Stimulated activated memory B cell treated with anti-CD40 and anti-IgM and Interleukin-4, amounts not matched to agents 10 μg/mL and 1 μg/mL and 100 μg/mL, for 72 hours (primary cell): ENCODE data around the gene ZDHHC8.
"Not testable (repeated sequence)": the region's sequence is repeated elsewhere in the genome, so short reads cannot be mapped to it uniquely, and the experiment has no call there.

Experiments used
- ATAC-seq: fragments of 150-1000 bp; cut with Tn5 transposase; 2 replicates; pipeline ENCODE4 v1.10.0; 2021
- H3K27ac Mint-ChIP-seq: one replicate; pipeline ENCODE4 v1.8.0; 2022; ENCODE audit warnings: mild to moderate bottlenecking, mixed read lengths
- H3K27me3 Mint-ChIP-seq: one replicate; pipeline ENCODE4 v1.8.0; 2022; ENCODE audit warnings: mixed read lengths
- H3K36me3 Mint-ChIP-seq: one replicate; pipeline ENCODE4 v1.8.0; 2022; ENCODE audit warnings: mixed read lengths
- H3K4me1 Mint-ChIP-seq: one replicate; pipeline ENCODE4 v1.8.0; 2022; ENCODE audit warnings: mixed read lengths
- H3K4me3 Mint-ChIP-seq: one replicate; pipeline ENCODE4 v1.8.0; 2022; ENCODE audit warnings: mild to moderate bottlenecking, moderate library complexity, mixed read lengths
- H3K9me3 Mint-ChIP-seq: one replicate; pipeline ENCODE4 v1.8.0; 2022; ENCODE audit warnings: mixed read lengths

Gene ZDHHC8

DNA sequence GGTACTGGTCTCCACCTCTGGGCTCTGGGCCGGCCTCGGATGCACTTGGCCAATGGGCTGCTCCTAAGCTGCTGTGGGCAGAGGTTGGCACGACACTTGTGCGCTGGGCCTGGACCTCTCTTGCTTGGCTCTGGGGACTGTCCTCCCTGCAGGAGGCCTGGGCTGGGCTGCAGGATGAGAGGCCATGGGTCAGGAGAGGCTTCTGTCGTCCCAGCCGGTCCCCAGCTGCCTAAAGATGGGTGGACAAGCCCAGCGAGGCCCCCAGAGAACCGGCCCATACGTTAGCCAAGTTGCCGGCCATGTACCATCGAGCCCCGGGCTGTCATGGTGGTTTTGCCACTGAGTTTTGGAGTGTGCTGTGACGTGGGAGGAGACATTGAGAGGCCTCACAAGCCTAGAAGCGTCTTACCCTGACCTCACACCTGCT, 20.9 kb downstream of the ZDHHC8 start:
- Mint-ChIP-seq H3K36me3 (no peaks in the 10 kb centered on the region), H3K4me3 (no peak overlapping the region), H3K27ac (no peak overlapping the region), H3K27me3 (peaks cover 33% of the 10 kb centered on the region), H3K9me3 (no peaks in the 10 kb centered on the region), H3K4me1 (peaks cover 7% of the 10 kb centered on the region)
- no peak for ATAC-seq

DNA sequence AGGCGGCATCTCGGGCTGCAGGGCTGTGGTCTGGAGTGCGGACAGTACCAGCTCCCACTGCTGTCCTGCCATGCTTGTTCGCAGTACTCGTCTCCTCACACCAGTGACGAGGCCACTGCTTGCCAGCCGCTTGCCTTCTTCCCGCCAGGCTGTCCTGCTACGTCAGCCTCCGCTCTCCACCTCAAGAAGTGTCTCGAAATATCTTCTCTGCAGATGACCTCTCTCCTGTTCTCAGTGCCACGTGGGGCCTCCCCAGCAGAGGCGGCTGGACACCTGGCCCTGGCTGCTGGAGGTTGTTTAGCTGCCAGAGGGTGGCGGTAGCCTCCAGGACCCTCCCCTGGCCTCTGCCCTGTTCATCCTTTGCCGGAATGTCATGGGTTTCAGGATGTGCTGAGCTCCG, 22.3 kb downstream of the ZDHHC8 start:
- H3K27ac Mint-ChIP-seq = no peak overlapping the region
- H3K27me3 Mint-ChIP-seq = peaks cover 48% of the 10 kb centered on the region
- H3K36me3 Mint-ChIP-seq = no peaks in the 10 kb centered on the region
- H3K9me3 Mint-ChIP-seq = no peaks in the 10 kb centered on the region
- peaks cover 7% of the 10 kb centered on the region for H3K4me1 Mint-ChIP-seq
- H3K4me3 Mint-ChIP-seq = no peak overlapping the region
- ATAC-seq = no peak

DNA sequence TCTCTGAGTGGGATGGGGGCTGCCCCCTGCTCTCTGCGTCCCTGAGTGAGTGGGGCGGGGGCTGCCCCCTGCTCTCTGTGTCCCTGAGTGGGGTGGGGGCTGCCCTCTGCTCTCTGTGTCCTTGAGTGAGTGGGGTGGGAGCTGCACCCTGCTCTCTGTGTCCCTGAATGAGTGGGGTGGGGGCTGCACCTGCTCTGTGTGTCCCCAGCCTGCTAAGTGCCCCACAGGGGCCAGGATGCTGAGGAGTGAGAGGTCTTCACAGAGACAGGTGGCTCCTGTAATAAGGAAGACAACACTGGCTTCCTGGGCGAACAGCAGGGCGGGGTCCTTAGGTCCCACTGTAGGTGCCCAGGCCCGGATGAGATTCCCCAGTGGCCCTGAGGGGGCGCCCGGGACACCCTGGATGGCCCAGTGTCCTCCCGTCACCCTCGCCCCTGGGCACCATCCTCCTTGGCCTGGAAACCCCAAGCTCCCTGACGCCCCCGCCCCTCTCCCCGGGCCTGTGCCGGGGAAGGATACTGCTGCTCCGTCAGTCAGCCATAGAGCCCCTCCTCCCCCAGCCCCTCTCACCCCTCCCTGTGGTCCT, 23.1 kb downstream of the ZDHHC8 start:
- Mint-ChIP-seq H3K4me3 (no peak overlapping the region), H3K4me1 (peaks cover 7% of the 10 kb centered on the region), H3K27me3 (peaks cover 55% of the 10 kb centered on the region), H3K36me3 (no peaks in the 10 kb centered on the region), H3K27ac (no peak overlapping the region), H3K9me3 (no peaks in the 10 kb centered on the region)
- ATAC-seq = no peak

DNA sequence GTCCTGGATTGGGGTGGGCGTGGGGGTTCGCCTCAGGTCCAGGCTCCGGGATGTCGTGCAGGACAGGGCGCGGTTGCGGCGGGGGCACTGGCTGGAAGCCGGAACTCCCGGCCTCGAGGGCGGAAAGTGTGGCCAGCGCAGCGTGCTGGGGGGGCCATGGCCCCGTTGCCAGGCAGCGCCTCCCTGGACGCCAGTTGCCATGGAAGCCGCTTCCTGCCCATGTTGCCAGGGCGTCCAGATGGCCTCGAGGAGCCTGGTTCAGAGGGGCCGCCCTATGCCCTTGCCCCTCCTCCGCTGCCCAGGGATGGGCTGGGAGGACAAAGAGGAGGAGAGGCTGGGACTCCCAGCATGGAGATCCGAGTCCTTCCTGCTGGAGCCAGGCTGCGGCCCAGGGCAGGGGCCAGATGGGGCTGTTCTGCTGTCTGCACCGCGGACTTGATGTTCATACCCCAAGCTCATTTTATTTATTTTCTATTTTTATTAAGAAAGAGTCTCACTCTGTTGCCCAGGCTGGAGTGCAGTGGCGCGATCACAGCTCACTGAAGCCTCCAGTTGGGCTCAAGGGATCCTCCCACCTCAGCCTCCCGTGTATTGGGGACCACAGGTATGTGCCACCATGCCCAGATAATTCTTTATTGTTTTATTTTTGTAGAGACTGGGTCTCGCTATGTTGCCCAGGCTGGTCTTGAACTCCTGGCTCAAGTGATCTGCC, 23.9 kb downstream of the ZDHHC8 start:
- H3K27me3 Mint-ChIP-seq = peaks cover 63% of the 10 kb centered on the region
- H3K27ac Mint-ChIP-seq = no peak overlapping the region
- H3K4me3 Mint-ChIP-seq = no peak overlapping the region
- peaks cover 7% of the 10 kb centered on the region for H3K4me1 Mint-ChIP-seq
- ATAC-seq = no peak
- no peaks in the 10 kb centered on the region for H3K9me3 Mint-ChIP-seq
- H3K36me3 Mint-ChIP-seq = no peaks in the 10 kb centered on the region

DNA sequence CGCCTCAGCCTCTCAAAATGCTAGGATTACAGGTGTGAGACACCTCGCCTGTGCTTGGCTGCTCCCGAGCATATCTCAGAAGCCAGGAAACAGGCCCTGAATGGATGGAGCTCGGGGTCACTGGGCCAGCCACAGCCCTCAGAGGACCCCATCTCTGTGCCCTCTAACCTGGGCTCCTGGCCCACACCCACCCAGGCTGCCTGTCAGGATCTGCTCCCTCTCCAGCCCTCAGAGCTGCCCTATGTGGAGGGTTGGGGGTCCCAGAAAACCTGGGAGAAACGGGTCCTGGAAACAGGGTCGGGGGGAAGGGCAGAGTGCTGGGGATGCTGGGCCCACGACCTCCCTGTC, 24.4 kb downstream of the ZDHHC8 start:
- no peak overlapping the region for H3K4me3 Mint-ChIP-seq
- no peak for ATAC-seq
- H3K9me3 Mint-ChIP-seq = no peaks in the 10 kb centered on the region
- H3K27ac Mint-ChIP-seq = no peak overlapping the region
- H3K36me3 Mint-ChIP-seq = no peaks in the 10 kb centered on the region
- peaks cover 64% of the 10 kb centered on the region for H3K27me3 Mint-ChIP-seq
- peaks cover 7% of the 10 kb centered on the region for H3K4me1 Mint-ChIP-seq

DNA sequence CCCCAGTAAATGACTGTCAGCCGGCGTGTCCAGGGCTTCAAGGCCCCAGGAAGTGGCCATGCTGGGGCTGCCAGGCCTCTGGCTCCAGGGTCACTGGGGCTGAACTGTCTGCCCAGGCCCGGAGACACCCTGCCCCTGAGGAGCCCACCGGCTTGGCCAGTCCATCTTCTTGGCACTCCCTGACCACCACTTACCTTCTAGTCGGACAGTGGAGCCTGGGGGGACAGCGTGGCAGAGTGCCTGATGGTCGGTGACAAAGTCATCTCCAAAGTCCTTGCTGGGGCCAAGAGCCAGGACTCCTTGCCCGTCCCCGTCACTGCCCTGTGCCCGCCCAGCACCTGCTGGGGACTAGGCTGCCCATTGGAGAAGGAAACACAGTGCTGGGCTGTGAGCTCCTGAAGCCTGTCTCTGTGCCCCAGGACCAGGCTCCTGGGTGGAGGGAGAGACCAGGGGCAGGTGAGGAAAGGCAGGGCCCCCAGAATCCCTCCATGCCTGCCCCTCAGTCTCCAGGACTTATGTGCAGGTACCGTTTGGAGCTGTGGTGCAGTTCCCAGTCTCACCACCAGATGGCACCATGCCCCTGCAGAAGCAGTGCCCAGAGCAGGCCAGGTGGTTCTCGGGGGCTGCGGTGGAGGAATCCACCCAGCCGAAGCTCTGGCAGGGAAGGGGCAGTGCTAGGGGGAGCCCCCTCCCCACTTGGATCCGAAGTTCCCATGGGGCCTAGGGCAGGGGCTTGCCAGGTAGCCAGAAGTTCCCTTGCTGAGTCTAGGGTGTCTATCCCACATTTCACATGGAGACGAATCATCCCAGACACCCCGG, 25.2 kb downstream of the ZDHHC8 start:
- H3K4me3 Mint-ChIP-seq = no peak overlapping the region
- ATAC-seq = peak; percentile 72
- peaks cover 64% of the 10 kb centered on the region for H3K27me3 Mint-ChIP-seq
- no peaks in the 10 kb centered on the region for H3K36me3 Mint-ChIP-seq
- H3K9me3 Mint-ChIP-seq = peaks cover under 1% of the 10 kb centered on the region
- peaks cover 7% of the 10 kb centered on the region for H3K4me1 Mint-ChIP-seq
- no peak overlapping the region for H3K27ac Mint-ChIP-seq

DNA sequence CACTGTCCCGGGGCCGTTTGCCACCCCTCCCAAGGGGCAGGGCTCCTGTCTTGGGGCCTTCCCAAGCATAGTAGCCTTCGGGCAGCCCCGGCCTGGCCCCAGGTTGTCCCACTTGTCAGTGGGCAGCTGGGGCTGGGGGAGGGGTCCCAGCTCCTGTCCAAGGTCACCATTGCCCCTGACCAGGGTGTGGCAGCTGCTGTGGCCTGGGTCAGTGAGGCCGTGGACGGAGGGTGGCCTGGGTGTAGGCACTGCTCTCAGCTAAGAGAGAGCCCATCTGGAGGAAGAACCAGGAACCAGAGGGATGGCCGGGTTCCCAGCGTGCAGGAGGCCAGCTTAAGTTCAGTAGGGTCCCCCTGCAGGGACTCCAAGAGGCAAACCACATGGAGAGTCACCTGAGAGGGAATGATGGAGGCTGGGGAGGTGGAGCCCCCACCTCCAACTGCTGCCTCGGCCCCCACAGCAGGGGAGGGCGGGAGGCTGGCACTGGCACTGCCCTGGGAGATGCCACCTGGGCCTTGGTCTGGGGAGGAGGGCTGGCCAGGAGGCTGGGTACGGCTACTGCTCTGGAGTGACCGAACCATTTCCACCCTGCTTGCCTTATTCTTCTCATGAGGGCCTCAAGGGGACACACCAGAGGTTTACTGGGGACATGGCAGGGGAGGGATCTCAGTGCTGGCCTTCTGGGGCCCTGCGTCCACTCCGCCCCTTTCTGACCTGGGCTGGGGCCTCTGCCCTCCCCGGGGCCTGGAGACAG, 26.0 kb downstream of the ZDHHC8 start:
- no peaks in the 10 kb centered on the region for H3K36me3 Mint-ChIP-seq
- H3K4me3 Mint-ChIP-seq = no peak overlapping the region
- H3K4me1 Mint-ChIP-seq = peaks cover 7% of the 10 kb centered on the region
- peaks cover 64% of the 10 kb centered on the region for H3K27me3 Mint-ChIP-seq
- no peak overlapping the region for H3K27ac Mint-ChIP-seq
- no peak for ATAC-seq
- peaks cover 6% of the 10 kb centered on the region for H3K9me3 Mint-ChIP-seq

DNA sequence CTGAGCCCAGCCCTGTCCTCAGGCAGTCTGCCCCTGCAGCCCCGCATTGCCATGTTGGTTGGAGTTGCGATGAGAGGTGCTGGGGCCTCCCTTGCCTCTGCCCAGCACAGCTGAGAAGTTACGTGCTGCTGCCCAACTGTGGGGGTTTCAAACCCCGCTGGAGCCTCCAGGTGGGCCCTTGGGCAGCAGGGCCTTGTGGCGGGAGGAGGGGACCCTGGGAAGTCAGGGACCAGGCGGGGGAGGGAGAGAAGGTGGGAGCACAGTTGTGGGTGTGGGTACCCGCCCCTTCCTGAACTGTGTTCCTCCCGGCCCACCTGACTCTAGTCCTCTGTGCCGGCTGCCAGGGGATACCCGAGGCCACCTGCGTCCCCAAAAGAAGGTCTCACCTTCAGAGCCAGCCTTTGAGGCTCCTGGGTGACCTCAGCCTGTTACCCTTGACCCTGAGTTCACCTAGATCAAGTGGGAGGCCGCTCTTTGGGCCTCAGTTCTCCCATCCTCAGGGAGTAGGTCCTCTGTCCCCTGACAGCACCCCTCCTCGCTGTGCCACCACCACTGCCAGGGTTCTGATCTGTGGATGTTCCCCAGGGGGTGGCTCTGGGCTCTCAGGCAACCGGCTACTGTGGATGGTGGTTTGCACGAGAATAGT, 26.9 kb downstream of the ZDHHC8 start:
- Mint-ChIP-seq H3K27ac (no peak overlapping the region), H3K9me3 (peaks cover 6% of the 10 kb centered on the region), H3K27me3 (peaks cover 63% of the 10 kb centered on the region), H3K4me1 (peaks cover 7% of the 10 kb centered on the region), H3K36me3 (no peaks in the 10 kb centered on the region), H3K4me3 (no peak overlapping the region)
- no peak for ATAC-seq

DNA sequence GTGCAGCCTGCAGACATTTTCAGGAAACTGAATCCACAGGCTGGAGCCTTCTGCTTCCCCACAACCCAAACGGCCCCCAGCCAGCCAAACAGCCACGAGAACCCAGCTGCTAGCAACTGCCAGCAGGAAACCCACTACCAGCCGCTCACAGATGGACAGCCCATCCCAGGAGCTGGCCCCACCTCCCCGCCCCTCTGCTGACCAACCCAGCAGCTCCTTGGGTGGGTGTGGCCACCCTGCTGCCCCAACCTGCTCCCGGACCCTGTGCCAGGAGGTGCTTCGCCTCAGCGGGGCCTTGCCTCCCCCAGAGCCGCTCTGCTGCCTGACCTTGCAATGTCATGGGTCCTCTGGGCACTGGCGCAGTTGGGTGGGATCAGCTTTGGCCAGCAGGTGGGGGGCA, 27.5 kb downstream of the ZDHHC8 start:
- peaks cover 9% of the 10 kb centered on the region for H3K9me3 Mint-ChIP-seq
- no peak for ATAC-seq
- H3K4me1 Mint-ChIP-seq = peaks cover 7% of the 10 kb centered on the region
- H3K36me3 Mint-ChIP-seq = no peaks in the 10 kb centered on the region
- H3K27ac Mint-ChIP-seq = no peak overlapping the region
- H3K27me3 Mint-ChIP-seq = peaks cover 57% of the 10 kb centered on the region
- H3K4me3 Mint-ChIP-seq = no peak overlapping the region

DNA sequence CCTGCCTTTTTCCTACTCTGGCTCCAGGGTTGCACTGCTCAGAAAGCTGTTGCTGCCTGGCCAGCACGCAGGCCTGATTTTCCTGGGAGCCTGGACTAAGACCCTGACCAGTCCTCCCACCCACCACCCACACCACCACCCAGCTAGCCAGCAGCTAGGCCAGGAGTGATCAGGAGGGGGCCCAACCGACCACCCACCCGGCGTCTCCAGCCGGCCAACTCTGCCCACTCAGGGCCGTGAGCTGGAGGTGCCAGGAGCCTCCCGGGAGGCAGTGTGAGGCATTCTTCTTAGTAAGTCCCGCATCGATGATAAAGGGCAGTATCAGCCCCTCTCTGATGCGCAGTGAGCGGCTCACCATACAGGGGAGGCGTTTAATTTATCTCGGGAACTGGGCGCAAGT, 27.9 kb downstream of the ZDHHC8 start:
- ATAC-seq = not testable (repeated sequence)

DNA sequence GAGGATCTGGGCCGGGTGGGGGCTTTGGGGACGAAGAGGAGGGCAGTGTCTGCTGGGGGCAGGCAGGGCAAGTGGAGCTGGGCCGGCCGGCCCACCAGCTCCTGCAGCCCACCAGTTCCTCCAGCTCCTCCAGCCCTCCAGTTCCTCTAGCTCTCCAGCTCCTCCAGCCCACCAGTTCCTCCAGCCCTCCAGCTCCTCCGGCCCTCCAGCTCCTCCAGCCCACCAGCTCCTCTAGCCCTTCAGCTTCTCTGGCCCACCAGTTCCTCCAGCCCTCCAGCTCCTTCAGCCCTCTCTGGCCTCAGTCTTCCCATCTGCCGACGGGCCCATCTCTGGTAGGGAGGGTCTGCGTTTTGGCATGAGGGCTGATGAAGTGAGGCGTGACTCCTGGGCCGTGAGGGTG, 28.4 kb downstream of the ZDHHC8 start:
- H3K4me3 Mint-ChIP-seq = no peak overlapping the region
- peaks cover 48% of the 10 kb centered on the region for H3K27me3 Mint-ChIP-seq
- peaks cover 12% of the 10 kb centered on the region for H3K9me3 Mint-ChIP-seq
- H3K27ac Mint-ChIP-seq = no peak overlapping the region
- ATAC-seq = no peak
- no peaks in the 10 kb centered on the region for H3K36me3 Mint-ChIP-seq
- H3K4me1 Mint-ChIP-seq = peaks cover 7% of the 10 kb centered on the region

More for the DNA sequence above, 27.9 kb downstream of the ZDHHC8 start:
- H3K36me3 Mint-ChIP-seq, H3K27ac Mint-ChIP-seq, H3K4me1 Mint-ChIP-seq, H3K4me3 Mint-ChIP-seq: not testable (repeated sequence)
- H3K27me3 Mint-ChIP-seq = peaks cover 53% of the 10 kb centered on the region
- H3K9me3 Mint-ChIP-seq = peaks cover 12% of the 10 kb centered on the region

DNA sequence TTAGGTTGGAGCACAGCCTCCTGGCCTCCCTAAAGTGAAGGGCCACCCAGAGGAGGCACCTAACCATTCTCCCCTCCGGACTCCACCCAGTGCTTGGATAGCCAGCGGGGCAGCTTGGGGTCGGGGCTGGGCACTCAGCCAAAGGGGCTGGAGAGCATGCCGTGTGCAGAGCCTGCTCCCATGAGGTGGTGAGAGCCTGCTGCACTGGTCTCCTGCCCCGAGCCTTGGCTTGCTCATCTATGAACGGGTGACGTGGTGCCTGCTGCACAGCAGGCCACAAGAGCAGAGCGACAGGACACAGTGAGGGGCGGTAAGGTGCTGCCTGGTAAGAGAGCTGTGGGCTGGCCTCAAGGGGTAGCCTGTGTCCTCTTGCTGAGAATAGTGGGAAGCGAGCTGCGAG, 33.3 kb downstream of the ZDHHC8 start:
- Mint-ChIP-seq H3K27me3 (peaks cover 7% of the 10 kb centered on the region), H3K27ac (no peak overlapping the region), H3K4me3 (no peak overlapping the region), H3K9me3 (peaks cover 12% of the 10 kb centered on the region), H3K4me1 (no peaks in the 10 kb centered on the region), H3K36me3 (no peaks in the 10 kb centered on the region)
- no peak for ATAC-seq

DNA sequence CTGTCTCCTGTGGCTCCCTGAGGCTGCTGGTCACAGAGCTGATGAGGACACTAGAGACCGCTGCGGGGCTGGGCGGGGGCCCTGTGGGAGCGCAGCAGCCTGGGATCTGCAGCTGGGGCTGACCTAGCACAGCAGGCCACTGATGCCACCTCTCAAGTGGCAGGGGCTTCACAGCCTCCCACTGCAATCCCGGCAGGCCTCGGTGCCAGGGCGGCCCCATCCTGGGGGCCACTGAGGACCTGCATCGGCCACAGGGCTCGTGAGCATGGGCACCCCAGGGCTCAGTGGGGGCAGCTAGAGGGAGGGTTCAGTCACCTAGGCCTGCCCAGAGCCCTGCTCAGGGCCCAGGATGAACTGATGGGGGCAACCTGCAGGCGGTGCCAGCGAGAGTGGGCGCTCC, 33.8 kb downstream of the ZDHHC8 start:
- no peak for ATAC-seq
- H3K9me3 Mint-ChIP-seq = peaks cover 12% of the 10 kb centered on the region
- H3K27ac Mint-ChIP-seq = no peak overlapping the region
- no peaks in the 10 kb centered on the region for H3K4me1 Mint-ChIP-seq
- no peak overlapping the region for H3K4me3 Mint-ChIP-seq
- peaks cover 6% of the 10 kb centered on the region for H3K27me3 Mint-ChIP-seq
- no peaks in the 10 kb centered on the region for H3K36me3 Mint-ChIP-seq

DNA sequence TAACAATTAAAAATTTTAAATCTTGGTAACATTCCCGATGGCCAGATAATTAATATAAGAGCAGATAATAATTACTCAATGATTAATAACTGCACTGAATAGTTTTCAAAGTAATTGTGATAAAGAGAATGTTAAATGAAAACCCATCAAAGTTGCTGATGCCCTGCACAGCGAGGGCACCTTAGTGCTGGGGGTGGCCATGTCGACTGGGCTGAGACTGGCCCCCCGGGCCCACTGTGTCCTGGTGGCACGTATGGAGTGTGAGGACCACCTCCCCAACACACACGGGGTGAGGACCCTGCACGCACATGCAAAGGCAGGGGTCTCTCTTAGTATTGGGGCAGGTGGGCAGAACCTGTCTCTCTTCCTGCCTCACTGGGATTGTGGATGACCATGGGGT, 34.3 kb downstream of the ZDHHC8 start:
- H3K36me3 Mint-ChIP-seq = no peaks in the 10 kb centered on the region
- H3K4me1 Mint-ChIP-seq = no peaks in the 10 kb centered on the region
- no peak for ATAC-seq
- H3K27me3 Mint-ChIP-seq = peaks cover 9% of the 10 kb centered on the region
- peaks cover 12% of the 10 kb centered on the region for H3K9me3 Mint-ChIP-seq
- H3K27ac Mint-ChIP-seq = no peak overlapping the region
- no peak overlapping the region for H3K4me3 Mint-ChIP-seq

DNA sequence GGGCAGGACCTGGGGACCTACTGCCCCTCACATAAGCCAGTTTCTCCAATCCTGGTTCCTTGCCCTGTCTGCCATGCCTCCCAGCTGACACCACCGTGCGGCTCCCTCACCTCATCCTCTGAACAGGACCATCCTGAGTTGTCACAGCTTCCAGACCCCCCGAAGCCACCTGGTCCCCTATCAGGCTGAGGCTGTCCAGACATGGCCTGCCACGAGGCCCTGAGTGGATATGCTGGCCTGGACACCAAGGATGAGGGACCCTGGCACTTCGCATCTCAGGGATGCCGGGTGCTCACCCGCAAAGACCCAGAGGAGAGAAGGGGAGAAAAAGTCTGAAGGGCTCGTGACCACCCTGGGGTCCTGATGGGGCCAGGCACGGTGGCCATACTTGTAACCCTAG, 35.1 kb downstream of the ZDHHC8 start:
- Mint-ChIP-seq H3K27ac (no peak overlapping the region), H3K36me3 (no peaks in the 10 kb centered on the region), H3K4me3 (no peak overlapping the region), H3K27me3 (peaks cover 12% of the 10 kb centered on the region), H3K9me3 (peaks cover 12% of the 10 kb centered on the region), H3K4me1 (no peaks in the 10 kb centered on the region)
- no peak for ATAC-seq
